Mammary epithelial cell (primary cell): ENCODE results near the gene FHDC1.

Experiments
- CTCF ChIP-seq, 2 donors: IDR thresholded peaks in 1 of 2; conservative IDR thresholded peaks in 1 of 2; 2 replicates each; pipeline ENCODE4 v1.5.1; 2011 to 2012; ENCODE audit warnings: inconsistent platforms in 2 of 2, low read length in 2 of 2, mild to moderate bottlenecking in 2 of 2, control low read depth in 1 of 2, low read depth in 1 of 2; ENCODE audit not compliant: insufficient read depth in 1 of 2; ENCODE audit errors: extremely low read depth in 1 of 2
- EZH2 ChIP-seq: IDR thresholded peaks from 2 replicates; pipeline ENCODE4 v1.6.1; 2012; ENCODE audit warnings: low read length, inconsistent platforms, borderline replicate concordance

- no peak for TF ChIP-seq CTCF (conservative IDR thresholded peaks at IDR 0.05 in 1 of 2, IDR thresholded peaks at IDR 0.05 in 1 of 2; ENCODE audit: extremely low read depth in 1 of 2, insufficient read depth in 1 of 2, low read depth in 1 of 2, low read length in 2 of 2)
- no peak for TF ChIP-seq EZH2
Observed at GRCh38 chr4:152887981-152888380, 48.1 kb upstream of the FHDC1 start.
